ENCODE measurements around the gene TEX13C. TPM values are rescaled to one million over a fixed set of nuclear protein-coding genes. Genes with fewer than 3 reads are reported as not detected.

The TEX13C gene
- not detected in 2 replicates for total RNA-seq

GRCh38 chrX:125319646-125320521, at the start of gene TEX13C:
TEX13C (plus strand) TSS chrX:125319871; CDS start chrX:125320120, 249 bp downstream.
- TF ChIP-seq CTCF (IDR thresholded peaks at IDR 0.05; ENCODE audit: insufficient read depth, low read length, poor library complexity, severe bottlenecking): no peak
- Histone ChIP-seq H3K27me3 (ENCODE audit: control insufficient read depth, insufficient read depth, low read length) (no peaks in the 10 kb centered on the region), H3K36me3 (ENCODE audit: control insufficient read depth, insufficient read depth, low read length) (no peaks in the 10 kb centered on the region), H3K4me3 (ENCODE audit: low read depth, low read length) (no peak within 1 kb of the TSS)
- no peak for DNase-seq (ENCODE audit: low read depth)

- TF ChIP-seq CTCF (IDR thresholded peaks at IDR 0.05; ENCODE audit: insufficient read depth, low read length, poor library complexity, severe bottlenecking): no peak
- DNase-seq (ENCODE audit: low read depth): no peak
- Histone ChIP-seq H3K4me3 (ENCODE audit: low read depth, low read length) (no peak overlapping the region), H3K36me3 (ENCODE audit: control insufficient read depth, insufficient read depth, low read length) (no peaks in the 10 kb centered on the region), H3K27me3 (ENCODE audit: control insufficient read depth, insufficient read depth, low read length) (no peaks in the 10 kb centered on the region)
Measured at GRCh38 chrX:125287282-125287681, 32.4 kb upstream of the TEX13C start.

GRCh38 chrX:125288343-125288742, 31.3 kb upstream of the TEX13C start:
- Histone ChIP-seq H3K36me3 (ENCODE audit: control insufficient read depth, insufficient read depth, low read length) (no peaks in the 10 kb centered on the region), H3K27me3 (ENCODE audit: control insufficient read depth, insufficient read depth, low read length) (no peaks in the 10 kb centered on the region), H3K4me3 (ENCODE audit: low read depth, low read length) (no peak overlapping the region)
- no peak for TF ChIP-seq CTCF (IDR thresholded peaks at IDR 0.05; ENCODE audit: insufficient read depth, low read length, poor library complexity, severe bottlenecking)
- no peak for DNase-seq (ENCODE audit: low read depth)

GRCh38 chrX:125289209-125289608, 30.5 kb upstream of the TEX13C start:
- Histone ChIP-seq H3K36me3 (ENCODE audit: control insufficient read depth, insufficient read depth, low read length) (no peaks in the 10 kb centered on the region), H3K4me3 (ENCODE audit: low read depth, low read length) (no peak overlapping the region), H3K27me3 (ENCODE audit: control insufficient read depth, insufficient read depth, low read length) (no peaks in the 10 kb centered on the region)
- TF ChIP-seq CTCF (IDR thresholded peaks at IDR 0.05; ENCODE audit: insufficient read depth, low read length, poor library complexity, severe bottlenecking): no peak
- no peak for DNase-seq (ENCODE audit: low read depth)

- H3K4me3 ChIP-seq (ENCODE audit: low read depth, low read length): no peak overlapping the region
- H3K27me3 ChIP-seq (ENCODE audit: control insufficient read depth, insufficient read depth, low read length): no peaks in the 10 kb centered on the region
- H3K36me3 ChIP-seq (ENCODE audit: control insufficient read depth, insufficient read depth, low read length): no peaks in the 10 kb centered on the region
- no peak for DNase-seq (ENCODE audit: low read depth)
- no peak for TF ChIP-seq CTCF (IDR thresholded peaks at IDR 0.05; ENCODE audit: insufficient read depth, low read length, poor library complexity, severe bottlenecking)
Measured at GRCh38 chrX:125289920-125290319, 29.8 kb upstream of the TEX13C start.

- TF ChIP-seq CTCF (IDR thresholded peaks at IDR 0.05; ENCODE audit: insufficient read depth, low read length, poor library complexity, severe bottlenecking): no peak
- Histone ChIP-seq H3K27me3 (ENCODE audit: control insufficient read depth, insufficient read depth, low read length) (no peaks in the 10 kb centered on the region), H3K36me3 (ENCODE audit: control insufficient read depth, insufficient read depth, low read length) (no peaks in the 10 kb centered on the region), H3K4me3 (ENCODE audit: low read depth, low read length) (no peak overlapping the region)
- no peak for DNase-seq (ENCODE audit: low read depth)
Measured at GRCh38 chrX:125291124-125291523, 28.5 kb upstream of the TEX13C start.

Measured in kidney epithelial cell (primary cell).